Measurements from ENCODE around the gene NIPAL3. TPM values are rescaled to one million over a fixed set of nuclear protein-coding genes. Genes with fewer than 3 reads are reported as not detected.

Gene NIPAL3
- polyA plus RNA-seq, 1 donor (not counting 4 experiments of a cell fraction or from before 2014, with no cell fraction given), result 30.5 TPM

DNA sequence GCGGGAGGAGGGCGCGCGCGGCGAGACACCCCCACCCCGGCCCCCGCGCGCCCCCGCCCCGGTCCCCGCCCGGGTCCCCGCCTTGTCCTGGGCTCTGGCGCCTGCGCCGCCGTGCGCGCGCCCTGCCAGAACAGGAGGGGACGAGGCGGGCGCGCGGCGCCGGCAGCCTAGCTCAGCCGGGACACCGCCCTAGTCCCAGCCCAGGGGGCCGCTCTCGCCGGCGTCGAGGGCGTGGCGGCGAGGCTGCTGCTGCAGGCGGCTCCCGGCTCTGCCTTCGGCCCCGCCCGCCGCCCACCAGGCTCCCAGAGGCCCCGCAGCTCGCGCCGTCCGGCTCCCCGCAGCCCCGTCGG lies 87.1 kb downstream of the NIPAL3 start, which contains the start of gene RCAN3:
RCAN3 (plus strand) TSS at position 128 of the 350 bp plus-strand sequence. CDS start 11,537 bp downstream, outside the sequence.
- Histone ChIP-seq H3K9ac (ENCODE audit: control insufficient read depth, extremely low read depth, insufficient read depth, low read length) (peak within 1 kb of the TSS; percentile 87), H3K9me3 (ENCODE audit: control insufficient read depth, low read depth, low read length) (no peaks in the 10 kb centered on the region), H3K4me2 (ENCODE audit: control insufficient read depth, extremely low read depth, insufficient read depth, low read depth, low read length) (peak within 1 kb of the TSS; percentile 87), H4K20me1 (ENCODE audit: control insufficient read depth, extremely low read depth, insufficient read depth, low read length) (no peaks in the 10 kb centered on the region), H3K27me3 (ENCODE audit: control insufficient read depth, extremely low read depth, insufficient read depth, low read length) (no peaks in the 10 kb centered on the region), H3K4me3 (ENCODE audit: control insufficient read depth in 2 of 3, extremely low read depth in 1 of 3, insufficient read depth in 2 of 3, low read depth in 1 of 3, low read length in 3 of 3) (peak within 1 kb of the TSS; percentile 54 to 94 (median 88)), H3K9me1 (ENCODE audit: control insufficient read depth, extremely low read depth, insufficient read depth, low read length) (no peaks in the 10 kb centered on the region), H3K27ac (ENCODE audit: control insufficient read depth, insufficient read depth, low read length) (peak within 1 kb of the TSS; percentile 79), H3K79me2 (ENCODE audit: control insufficient read depth, insufficient read depth, low read length) (peaks cover 12% of the 10 kb centered on the region), H3K4me1 (ENCODE audit: control insufficient read depth, extremely low read depth, insufficient read depth, low read length) (peaks cover 16% of the 10 kb centered on the region), H3K36me3 (ENCODE audit: control insufficient read depth in 2 of 2, extremely low read depth in 1 of 2, insufficient read depth in 2 of 2, low read length in 2 of 2) (no peaks in the 10 kb centered on the region), H2AFZ (ENCODE audit: control insufficient read depth, low read length) (peak within 1 kb of the TSS; percentile 85)
- FAIRE-seq (no peak), DNase-seq (ENCODE audit: low read depth, low spot score) (peak; percentile 15)
- TF ChIP-seq, protein P1, sequence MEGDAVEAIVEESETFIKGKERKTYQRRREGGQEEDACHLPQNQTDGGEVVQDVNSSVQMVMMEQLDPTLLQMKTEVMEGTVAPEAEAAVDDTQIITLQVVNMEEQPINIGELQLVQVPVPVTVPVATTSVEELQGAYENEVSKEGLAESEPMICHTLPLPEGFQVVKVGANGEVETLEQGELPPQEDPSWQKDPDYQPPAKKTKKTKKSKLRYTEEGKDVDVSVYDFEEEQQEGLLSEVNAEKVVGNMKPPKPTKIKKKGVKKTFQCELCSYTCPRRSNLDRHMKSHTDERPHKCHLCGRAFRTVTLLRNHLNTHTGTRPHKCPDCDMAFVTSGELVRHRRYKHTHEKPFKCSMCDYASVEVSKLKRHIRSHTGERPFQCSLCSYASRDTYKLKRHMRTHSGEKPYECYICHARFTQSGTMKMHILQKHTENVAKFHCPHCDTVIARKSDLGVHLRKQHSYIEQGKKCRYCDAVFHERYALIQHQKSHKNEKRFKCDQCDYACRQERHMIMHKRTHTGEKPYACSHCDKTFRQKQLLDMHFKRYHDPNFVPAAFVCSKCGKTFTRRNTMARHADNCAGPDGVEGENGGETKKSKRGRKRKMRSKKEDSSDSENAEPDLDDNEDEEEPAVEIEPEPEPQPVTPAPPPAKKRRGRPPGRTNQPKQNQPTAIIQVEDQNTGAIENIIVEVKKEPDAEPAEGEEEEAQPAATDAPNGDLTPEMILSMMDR (optimal IDR thresholded peaks at IDR 0.05 in 1 of 3, IDR thresholded peaks at IDR 0.05 in 1 of 3, conservative IDR thresholded peaks at IDR 0.05 in 1 of 3; ENCODE audit: extremely low read depth in 1 of 3, insufficient read depth in 2 of 3, low read length in 3 of 3), result no peak
- no peak for TF ChIP-seq EZH2 (IDR thresholded peaks at IDR 0.05; ENCODE audit: low read length)
- dilution Hi-C loops (cut with MboI; ENCODE audit: extremely low pct_ligation_motif_present, low sequenced_read_pairs), result no loop called here

GRCh38 chr1:24503059-24503751 lies 87.6 kb downstream of the NIPAL3 start:
- no peaks in the 10 kb centered on the region for H3K27me3 ChIP-seq (ENCODE audit: control insufficient read depth, extremely low read depth, insufficient read depth, low read length)
- FAIRE-seq, result peak; percentile 44

More at GRCh38 chr1:24503059-24503751, 87.6 kb downstream of the NIPAL3 start:
- no peak for DNase-seq (ENCODE audit: low read depth, low spot score)
- H3K4me2 ChIP-seq (ENCODE audit: control insufficient read depth, extremely low read depth, insufficient read depth, low read depth, low read length), result peak overlapping the region; percentile 87
- H3K79me2 ChIP-seq (ENCODE audit: control insufficient read depth, insufficient read depth, low read length), result peaks cover 14% of the 10 kb centered on the region
- peak overlapping the region; percentile 85 for H2AFZ ChIP-seq (ENCODE audit: control insufficient read depth, low read length)
- no peak for TF ChIP-seq EZH2 (IDR thresholded peaks at IDR 0.05; ENCODE audit: low read length)
- H3K27ac ChIP-seq (ENCODE audit: control insufficient read depth, insufficient read depth, low read length), result peak overlapping the region; percentile 72
- no peaks in the 10 kb centered on the region for H3K9me3 ChIP-seq (ENCODE audit: control insufficient read depth, low read depth, low read length)
- H4K20me1 ChIP-seq (ENCODE audit: control insufficient read depth, extremely low read depth, insufficient read depth, low read length), result no peaks in the 10 kb centered on the region
- H3K4me3 ChIP-seq (ENCODE audit: control insufficient read depth in 2 of 3, extremely low read depth in 1 of 3, insufficient read depth in 2 of 3, low read depth in 1 of 3, low read length in 3 of 3), result peak overlapping the region; percentile 54 to 94 (median 88)
- no peaks in the 10 kb centered on the region for H3K9me1 ChIP-seq (ENCODE audit: control insufficient read depth, extremely low read depth, insufficient read depth, low read length)
- no peaks in the 10 kb centered on the region for H3K36me3 ChIP-seq (ENCODE audit: control insufficient read depth in 2 of 2, extremely low read depth in 1 of 2, insufficient read depth in 2 of 2, low read length in 2 of 2)
- dilution Hi-C loops (cut with MboI; ENCODE audit: extremely low pct_ligation_motif_present, low sequenced_read_pairs), result no loop called here
- H3K9ac ChIP-seq (ENCODE audit: control insufficient read depth, extremely low read depth, insufficient read depth, low read length), result peak overlapping the region; percentile 87
- H3K4me1 ChIP-seq (ENCODE audit: control insufficient read depth, extremely low read depth, insufficient read depth, low read length), result peaks cover 16% of the 10 kb centered on the region

Measured in keratinocyte (primary cell).